HG03575 (cell line): ENCODE measurements around the gene FOXL1.

Experiments
- ATAC-seq: cut with Tn5 transposase; IDR thresholded peaks from one replicate; pipeline ENCODE4 v1.9.1; 2021; ENCODE audit not compliant: unreplicated experiment, insufficient number of reproducible peaks, low FRiP score; ENCODE audit errors: extremely low read depth

The FOXL1 gene

GRCh38 chr16:86546638-86547013 is 31.7 kb upstream of the FOXL1 start:
- ATAC-seq: no peak

- ATAC-seq: no peak
Measured at GRCh38 chr16:86547286-86547685, 31.1 kb upstream of the FOXL1 start.

DNA sequence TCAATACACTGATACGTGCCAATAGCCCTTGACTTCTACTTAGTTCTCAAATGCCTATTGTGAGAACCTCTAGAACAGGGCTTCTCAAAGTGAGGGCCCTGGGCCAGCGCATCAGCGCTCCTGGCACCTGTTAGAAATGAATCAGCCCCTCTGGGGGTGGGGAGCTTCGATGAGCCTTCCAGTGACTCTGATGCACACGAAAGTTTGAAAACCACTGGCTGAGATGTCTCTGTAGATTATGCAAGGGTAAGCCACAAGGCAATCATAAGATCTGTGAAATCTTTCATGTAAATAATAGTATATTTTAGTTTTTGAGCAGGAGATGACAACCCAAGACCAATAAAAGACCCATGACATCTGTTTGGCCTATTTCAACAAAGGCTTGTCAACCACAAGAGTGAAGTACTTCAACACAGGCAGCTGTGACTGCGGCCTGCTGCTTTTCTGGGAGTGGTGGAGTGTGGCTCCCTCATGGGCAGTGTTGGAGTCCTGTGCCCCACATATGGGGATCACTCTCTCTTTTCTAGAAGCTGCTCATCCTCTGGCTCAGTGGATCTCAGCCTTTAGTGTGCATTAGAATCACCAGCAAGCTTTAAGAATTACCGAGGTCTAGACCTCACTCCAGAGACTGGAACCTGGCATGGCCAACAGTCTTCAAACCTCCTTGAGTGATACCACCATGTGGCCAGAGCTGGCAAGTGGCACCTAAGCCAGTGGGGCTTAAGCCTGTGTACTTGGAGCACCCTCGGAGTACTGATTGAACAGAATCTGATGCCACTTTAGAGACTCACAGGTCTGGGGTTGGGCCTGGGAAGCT is 29.1 kb upstream of the FOXL1 start:
- no peak for ATAC-seq

- no peak for ATAC-seq
Measured at GRCh38 chr16:86549893-86550190, 28.5 kb upstream of the FOXL1 start.

DNA sequence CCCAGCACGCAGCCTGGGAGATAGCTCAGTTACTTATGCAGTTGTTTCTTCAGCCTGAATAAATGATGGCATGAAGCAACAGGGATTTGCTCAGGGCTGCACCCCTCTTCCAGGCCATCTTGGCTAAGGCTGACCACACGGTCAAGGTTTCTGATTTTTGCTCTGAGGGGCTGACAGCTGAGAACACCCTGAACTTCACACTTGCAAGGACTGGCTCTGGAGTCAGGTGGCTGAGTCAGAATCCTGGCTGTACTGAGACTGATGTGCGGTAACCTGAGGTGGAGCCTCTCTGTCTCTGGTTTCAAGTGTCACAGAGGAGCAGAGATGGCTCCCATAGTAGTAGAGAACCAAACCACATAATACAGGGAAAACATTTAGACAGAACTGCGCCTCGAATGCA is 28.1 kb upstream of the FOXL1 start:
- no peak for ATAC-seq

DNA sequence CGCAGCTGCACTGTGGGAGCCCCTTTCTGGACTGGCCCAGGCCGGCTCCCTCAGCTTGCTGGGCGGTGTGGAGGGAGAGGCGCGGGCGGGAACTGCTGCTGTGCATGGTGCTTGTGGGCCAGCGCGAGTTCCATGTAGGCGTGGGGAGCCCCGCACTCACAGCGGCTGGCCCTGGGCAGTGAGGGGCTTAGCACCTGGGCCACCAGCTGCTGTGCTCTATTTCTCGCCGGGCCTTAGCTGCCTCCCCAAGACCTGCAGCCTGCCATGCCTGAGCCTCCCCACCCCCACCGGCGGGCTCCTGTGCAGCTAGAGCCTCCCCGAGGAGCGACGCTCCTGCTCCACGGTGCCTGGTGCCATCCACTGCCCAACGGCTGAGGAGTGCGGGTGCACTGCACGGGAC is 25.0 kb upstream of the FOXL1 start:
- ATAC-seq: no peak

GRCh38 chr16:86554599-86554916 is 23.8 kb upstream of the FOXL1 start:
- ATAC-seq: no peak

DNA sequence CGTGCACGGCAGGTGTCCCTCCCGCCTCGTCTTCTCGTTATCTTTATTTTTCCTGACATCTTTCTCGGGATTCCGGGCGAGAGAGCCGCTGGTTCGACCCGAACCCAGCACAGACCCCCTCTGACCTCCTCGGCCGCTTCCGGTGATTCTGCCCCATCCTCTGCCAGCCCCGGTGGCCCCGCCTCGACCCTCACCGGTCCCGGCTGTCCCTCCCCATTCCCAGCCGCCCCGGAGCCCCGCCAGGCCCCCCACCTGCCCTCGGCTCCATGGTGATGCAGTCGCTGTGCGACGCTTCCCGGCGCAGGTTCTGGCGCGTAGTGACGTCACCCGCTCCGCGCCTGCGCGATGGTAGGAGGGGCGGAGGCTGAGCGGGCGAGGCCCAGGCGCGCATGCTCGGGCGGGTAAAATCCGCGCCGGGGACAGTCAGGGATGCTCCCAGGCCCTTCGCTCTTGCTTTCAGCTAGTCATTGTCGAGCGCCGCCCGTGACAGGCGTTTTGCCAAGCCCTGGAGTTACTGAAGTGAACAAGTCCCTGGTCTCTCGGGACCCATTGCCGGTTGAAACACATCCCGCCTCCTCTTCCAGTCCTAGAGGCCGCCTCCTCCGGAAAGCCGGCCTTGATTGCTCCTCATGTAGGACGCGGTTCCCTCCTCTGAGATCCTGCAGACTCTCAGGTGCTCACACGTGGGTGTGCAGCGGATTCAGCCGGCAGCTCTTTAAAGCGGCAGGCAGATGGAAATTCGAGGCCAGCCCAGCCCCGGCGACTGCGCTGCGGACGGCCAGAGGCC is 23.2 kb upstream of the FOXL1 start, which contains the start of gene MTHFSD:
Gene MTHFSD (minus strand): TSS at position 319 of the 787 bp plus-strand sequence. CDS start 51 bp downstream, at position 268.
- no peak for ATAC-seq

- ATAC-seq: no peak
Measured at GRCh38 chr16:86555704-86556075, 22.7 kb upstream of the FOXL1 start.

DNA sequence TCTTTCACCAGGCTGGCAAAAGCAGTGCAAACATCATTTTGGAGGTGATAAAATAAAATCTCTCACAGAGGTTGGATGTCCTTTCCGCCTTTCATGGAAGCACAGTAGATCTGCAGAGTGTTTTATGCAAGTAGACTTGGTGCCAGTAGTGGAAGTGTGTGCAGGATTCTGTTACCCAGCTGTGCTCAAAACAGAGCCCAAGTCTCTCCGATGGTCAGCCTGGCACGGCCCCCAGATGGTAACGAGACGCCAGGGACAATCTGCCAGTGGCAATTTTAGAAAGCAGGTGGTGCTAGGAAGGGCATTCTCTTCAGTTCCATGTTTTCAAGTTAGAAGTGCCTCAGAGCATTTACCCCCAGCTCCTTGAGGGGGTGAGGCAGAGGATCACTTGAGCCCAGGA is 21.8 kb upstream of the FOXL1 start:
- ATAC-seq: no peak

- ATAC-seq: no peak
Measured at GRCh38 chr16:86557587-86557986, 20.8 kb upstream of the FOXL1 start.

GRCh38 chr16:86558355-86559193 is 19.8 kb upstream of the FOXL1 start:
- no peak for ATAC-seq

- ATAC-seq: no peak
Measured at GRCh38 chr16:86559802-86560305, 18.5 kb upstream of the FOXL1 start.

DNA sequence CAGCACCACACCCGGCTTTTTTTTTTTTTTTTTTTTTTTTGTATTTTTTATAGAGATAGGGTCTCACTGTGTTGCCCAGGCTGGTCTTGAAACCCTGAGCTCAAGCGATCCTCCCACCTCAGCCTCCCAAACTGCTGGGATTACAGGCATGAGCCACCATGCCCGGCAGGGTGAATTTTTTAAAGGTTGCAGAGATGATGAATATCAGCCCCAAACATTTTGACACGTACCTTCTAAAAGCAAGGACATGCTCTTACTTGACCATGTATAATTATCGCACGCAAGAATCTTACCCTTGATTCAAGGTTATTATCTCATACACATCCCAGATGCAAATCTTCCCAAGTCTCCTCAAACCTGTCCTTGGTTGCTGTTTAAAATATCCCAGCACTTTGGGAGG is 16.0 kb upstream of the FOXL1 start:
- ATAC-seq: no peak

GRCh38 chr16:86563469-86564345 is 14.6 kb upstream of the FOXL1 start:
- no peak for ATAC-seq

DNA sequence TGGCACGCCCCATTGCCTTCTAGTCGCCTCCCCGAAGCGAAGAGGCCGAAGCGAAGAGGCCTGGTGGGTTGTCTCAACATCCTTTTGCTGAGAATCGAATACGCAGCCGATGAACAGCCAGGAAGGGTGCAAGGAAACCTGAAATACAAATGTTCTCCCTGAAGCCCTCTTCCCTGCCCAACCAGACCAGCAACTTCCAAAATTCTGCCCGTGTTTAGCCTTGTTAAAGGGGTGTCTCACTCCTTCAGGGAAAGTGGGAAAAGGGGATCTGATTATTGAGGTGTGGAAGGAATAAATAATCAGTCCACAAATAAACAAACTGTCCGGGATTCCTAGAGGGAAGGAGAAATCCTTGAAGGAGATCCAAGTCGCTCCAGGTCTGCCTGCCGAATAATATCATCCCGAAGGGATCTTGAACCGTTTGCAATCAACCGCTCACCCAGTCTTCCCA is 13.1 kb upstream of the FOXL1 start:
- ATAC-seq: no peak

DNA sequence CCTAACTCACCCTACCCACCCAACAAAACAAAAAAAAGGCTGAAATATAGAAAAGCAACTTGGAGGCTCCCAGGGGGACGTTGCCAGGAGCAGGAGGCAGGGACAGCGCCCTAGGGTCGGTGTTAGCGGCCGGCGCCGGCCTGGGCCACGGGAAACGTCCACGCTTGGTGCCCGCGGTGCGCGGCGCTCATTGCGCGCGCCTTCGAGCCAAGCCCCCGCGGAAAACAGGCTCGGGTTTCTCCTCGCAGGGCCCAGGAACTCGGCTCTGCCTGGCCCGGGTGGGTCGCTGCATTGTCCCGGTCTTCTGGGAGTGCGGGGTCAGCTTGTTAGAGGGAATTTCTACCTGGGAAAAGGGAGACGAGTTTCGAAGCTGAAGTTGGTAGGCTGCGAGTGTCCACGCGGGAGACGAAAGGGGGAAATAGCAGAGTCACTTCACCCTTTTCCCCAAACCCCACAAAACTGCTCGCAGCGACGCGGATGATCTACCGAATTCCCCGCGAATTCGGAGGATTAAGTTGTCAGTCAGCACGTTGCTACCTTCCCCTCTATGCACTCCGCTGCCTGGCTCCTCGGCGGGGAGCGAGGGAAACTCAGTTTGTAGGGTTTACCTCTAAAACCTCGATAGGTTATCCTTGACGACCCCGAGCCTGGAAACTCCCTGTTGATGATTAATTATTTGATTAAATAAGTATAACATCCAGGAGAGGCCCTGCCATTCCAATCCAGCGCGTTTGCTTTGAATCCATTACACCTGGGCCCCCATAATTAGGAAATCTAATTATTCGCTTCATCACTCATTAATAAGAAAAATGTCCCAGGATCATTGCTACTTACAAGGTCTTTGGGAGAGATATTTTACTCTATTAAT is 12.5 kb upstream of the FOXL1 start:
- no peak for ATAC-seq

- no peak for ATAC-seq
Measured at GRCh38 chr16:86566601-86566965, 11.8 kb upstream of the FOXL1 start, which contains the start of gene FOXC2. FOXC2 (plus strand) TSS chr16:86566829; CDS start chr16:86567336, 507 bp downstream.
